ENCODE results near the gene CXXC5. TPM values are rescaled to one million over a fixed set of nuclear protein-coding genes. Genes with fewer than 3 reads are reported as not detected.

CXXC5 gene
- total RNA-seq, 2 experiments from 2014 or later: 1.3 to 2.0 TPM

DNA sequence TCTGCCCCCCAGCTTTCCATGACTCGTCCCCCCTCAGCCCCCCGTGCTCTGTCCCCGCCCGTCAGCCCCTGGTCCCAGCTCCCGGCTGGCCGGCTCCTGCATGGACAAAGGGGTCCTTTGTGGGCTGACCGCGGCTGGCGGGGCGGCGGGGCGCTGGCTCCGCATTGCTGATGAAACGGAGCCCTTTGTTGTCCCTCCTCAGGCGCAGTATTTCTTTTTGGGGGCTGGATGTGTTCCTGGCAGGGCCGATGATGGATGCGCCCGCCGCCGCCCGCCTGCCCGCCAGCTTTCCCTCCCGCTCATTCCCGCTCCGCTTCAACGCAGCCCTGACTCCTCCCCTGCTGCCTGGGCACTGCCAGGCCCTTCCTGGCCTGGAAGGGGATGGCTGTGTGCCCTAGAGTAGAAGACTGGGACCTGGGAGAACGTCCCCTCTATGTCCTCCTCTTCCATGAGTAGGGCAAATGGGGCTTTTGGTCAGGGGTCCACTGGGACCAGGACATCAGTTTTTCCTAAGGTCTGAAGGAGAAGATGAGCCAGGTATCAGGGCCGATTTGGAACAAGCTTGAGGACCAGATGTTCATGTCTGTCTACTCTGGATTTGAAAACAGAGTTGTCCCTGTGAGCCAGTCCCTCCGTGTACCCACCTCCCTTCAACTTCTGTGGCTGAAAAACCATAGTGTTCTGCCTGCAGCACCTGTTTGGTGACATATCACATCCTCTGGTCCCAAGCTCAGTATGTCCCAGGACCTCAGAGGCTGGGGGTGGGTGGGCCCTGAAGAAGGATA, 29.0 kb downstream of the CXXC5 start:
- Mint-ChIP-seq H3K9me3 (no peaks in the 10 kb centered on the region), H3K27me3 (no peaks in the 10 kb centered on the region), H3K27ac (no peak overlapping the region), H3K4me1 (no peaks in the 10 kb centered on the region), H3K36me3 (no peaks in the 10 kb centered on the region), H3K4me3 (no peak overlapping the region)
- DNase-seq: no peak

DNA sequence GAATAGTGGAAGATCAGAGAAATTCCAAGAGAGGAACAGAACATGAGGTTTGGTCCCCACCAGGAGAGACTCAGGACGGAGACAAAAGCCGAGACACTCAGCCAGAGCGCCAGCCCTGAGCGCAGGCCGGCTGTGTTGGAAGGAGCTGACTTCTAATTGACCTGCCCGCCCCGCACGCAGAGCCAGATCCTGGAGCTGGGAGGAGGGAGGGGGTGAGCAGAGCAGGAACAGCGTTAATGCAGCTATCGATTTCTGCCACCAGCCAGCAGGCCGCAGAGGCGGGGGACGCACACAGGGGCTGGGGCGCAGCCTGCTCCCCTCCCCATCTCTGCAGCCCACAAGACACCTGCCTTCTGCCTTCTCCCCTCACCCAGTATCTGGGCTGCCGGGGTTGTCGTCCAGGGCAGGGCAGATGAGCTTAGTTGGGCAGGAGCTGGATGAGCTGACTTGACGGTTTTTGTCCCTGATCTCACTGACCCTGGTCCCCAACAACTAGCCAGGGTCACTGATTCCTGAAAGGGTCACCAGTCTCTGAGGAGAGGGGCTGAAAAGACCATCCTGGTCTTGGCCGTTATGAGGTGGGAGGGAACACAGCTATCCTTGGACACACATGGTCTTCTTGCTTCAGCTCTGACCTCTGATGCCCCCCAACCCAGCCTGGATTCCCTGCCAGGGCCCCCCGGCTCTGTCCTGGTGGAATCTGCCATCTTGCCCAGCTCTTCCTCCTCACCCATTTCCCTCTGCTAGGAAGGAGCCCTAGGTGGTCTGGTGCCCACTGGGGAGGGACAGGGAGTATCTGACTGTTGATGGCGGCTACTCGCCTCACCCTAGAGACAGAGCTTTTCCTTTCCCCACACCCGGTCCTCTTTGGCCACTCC, 29.8 kb downstream of the CXXC5 start:
- no peaks in the 10 kb centered on the region for H3K36me3 Mint-ChIP-seq
- H3K27me3 Mint-ChIP-seq: no peaks in the 10 kb centered on the region
- H3K4me1 Mint-ChIP-seq: no peaks in the 10 kb centered on the region
- no peaks in the 10 kb centered on the region for H3K9me3 Mint-ChIP-seq
- H3K27ac Mint-ChIP-seq: no peak overlapping the region
- H3K4me3 Mint-ChIP-seq: no peak overlapping the region
- no peak for DNase-seq

DNA sequence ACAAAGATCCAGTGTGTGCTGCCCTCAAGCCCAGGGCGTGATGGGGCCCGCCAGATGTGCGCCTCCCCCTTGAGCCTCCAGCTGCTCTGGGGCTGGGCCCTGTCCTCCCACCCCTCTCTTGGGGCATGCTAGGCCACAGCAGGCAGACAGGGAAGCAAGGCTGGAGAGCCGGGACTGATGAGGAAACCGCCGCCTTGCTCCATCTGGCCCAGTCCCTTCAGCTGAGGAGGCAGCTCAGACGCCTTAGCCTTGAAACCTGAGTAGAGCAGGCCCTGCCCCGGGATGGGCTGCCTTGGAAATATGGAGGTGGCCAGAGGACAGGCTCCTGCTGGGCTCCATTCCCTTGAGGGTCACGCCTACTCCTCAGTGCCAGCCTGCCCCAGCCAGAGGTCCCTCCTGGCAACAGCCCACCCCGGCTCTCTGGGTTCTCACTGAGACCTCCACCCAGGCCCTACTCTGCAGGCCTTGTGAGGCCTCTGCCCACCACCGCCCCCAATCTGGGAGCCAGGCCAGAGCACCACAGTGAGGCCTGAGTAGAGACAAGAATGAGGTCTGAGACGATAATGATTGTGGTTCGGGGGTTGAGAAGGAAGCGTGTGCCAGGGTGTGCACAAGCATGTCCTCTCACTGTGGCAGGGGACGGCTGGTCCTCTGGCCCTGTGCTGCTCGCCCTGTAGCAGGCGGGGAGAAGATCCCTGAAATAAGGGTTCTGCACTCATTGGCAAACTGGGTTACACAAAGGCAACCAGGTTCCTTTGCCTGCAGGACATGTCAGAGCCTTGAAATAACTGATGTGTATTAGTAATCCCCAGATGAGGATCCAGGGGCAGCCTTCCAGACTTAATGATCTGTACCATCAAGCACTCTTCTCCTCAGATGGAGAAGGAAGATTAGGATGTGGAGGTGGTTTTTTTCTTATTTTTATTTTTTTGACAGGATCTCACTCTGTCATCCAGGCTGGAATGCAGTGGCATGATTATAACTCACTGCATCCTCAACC, 30.9 kb downstream of the CXXC5 start:
- Mint-ChIP-seq H3K4me3 (no peak overlapping the region), H3K4me1 (peaks cover 2% of the 10 kb centered on the region), H3K36me3 (no peaks in the 10 kb centered on the region), H3K27ac (no peak overlapping the region), H3K27me3 (no peaks in the 10 kb centered on the region), H3K9me3 (no peaks in the 10 kb centered on the region)
- DNase-seq: no peak

DNA sequence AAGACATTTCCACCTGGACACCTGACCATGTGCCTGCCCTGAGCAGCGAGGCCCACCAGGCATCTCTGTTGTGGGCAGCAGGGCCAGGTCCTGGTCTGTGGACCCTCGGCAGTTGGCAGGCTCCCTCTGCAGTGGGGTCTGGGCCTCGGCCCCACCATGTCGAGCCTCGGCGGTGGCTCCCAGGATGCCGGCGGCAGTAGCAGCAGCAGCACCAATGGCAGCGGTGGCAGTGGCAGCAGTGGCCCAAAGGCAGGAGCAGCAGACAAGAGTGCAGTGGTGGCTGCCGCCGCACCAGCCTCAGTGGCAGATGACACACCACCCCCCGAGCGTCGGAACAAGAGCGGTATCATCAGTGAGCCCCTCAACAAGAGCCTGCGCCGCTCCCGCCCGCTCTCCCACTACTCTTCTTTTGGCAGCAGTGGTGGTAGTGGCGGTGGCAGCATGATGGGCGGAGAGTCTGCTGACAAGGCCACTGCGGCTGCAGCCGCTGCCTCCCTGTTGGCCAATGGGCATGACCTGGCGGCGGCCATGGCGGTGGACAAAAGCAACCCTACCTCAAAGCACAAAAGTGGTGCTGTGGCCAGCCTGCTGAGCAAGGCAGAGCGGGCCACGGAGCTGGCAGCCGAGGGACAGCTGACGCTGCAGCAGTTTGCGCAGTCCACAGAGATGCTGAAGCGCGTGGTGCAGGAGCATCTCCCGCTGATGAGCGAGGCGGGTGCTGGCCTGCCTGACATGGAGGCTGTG, 32.4 kb downstream of the CXXC5 start:
- no peaks in the 10 kb centered on the region for H3K36me3 Mint-ChIP-seq
- no peak overlapping the region for H3K4me3 Mint-ChIP-seq
- H3K27me3 Mint-ChIP-seq: no peaks in the 10 kb centered on the region
- no peak for DNase-seq
- H3K27ac Mint-ChIP-seq: no peak overlapping the region
- H3K4me1 Mint-ChIP-seq: peaks cover 8% of the 10 kb centered on the region
- H3K9me3 Mint-ChIP-seq: no peaks in the 10 kb centered on the region

DNA sequence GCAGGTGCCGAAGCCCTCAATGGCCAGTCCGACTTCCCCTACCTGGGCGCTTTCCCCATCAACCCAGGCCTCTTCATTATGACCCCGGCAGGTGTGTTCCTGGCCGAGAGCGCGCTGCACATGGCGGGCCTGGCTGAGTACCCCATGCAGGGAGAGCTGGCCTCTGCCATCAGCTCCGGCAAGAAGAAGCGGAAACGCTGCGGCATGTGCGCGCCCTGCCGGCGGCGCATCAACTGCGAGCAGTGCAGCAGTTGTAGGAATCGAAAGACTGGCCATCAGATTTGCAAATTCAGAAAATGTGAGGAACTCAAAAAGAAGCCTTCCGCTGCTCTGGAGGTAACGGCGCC, 32.9 kb downstream of the CXXC5 start:
- peaks cover 8% of the 10 kb centered on the region for H3K4me1 Mint-ChIP-seq
- H3K27ac Mint-ChIP-seq: no peak overlapping the region
- no peaks in the 10 kb centered on the region for H3K9me3 Mint-ChIP-seq

DNA sequence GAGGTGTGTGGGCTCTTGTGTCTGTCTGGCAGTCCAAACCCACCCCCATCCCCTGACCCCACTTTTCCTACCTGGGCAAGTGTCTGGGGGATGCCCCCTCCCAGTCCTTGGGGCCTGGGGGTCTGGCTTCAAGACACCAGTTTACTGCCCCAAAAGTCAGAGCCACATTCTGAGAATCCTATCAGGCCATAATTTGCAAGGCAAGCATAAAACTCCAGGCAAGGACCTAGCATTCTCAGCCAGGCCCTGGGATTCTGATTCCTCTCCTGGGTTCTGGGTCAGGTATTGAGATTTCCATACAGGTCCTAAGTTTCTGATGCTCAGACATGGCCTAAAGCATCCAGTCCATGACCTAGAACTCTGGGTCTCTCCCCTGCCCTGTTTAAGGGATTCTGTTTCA, 33.3 kb downstream of the CXXC5 start:
- Mint-ChIP-seq H3K4me1 (peaks cover 8% of the 10 kb centered on the region), H3K27ac (no peak overlapping the region), H3K9me3 (no peaks in the 10 kb centered on the region), H3K27me3 (no peaks in the 10 kb centered on the region), H3K4me3 (no peak overlapping the region), H3K36me3 (no peaks in the 10 kb centered on the region)
- no peak for DNase-seq

More for the DNA sequence above, 32.9 kb downstream of the CXXC5 start:
- Mint-ChIP-seq H3K27me3 (no peaks in the 10 kb centered on the region), H3K36me3 (no peaks in the 10 kb centered on the region), H3K4me3 (no peak overlapping the region)
- DNase-seq: no peak

DNA sequence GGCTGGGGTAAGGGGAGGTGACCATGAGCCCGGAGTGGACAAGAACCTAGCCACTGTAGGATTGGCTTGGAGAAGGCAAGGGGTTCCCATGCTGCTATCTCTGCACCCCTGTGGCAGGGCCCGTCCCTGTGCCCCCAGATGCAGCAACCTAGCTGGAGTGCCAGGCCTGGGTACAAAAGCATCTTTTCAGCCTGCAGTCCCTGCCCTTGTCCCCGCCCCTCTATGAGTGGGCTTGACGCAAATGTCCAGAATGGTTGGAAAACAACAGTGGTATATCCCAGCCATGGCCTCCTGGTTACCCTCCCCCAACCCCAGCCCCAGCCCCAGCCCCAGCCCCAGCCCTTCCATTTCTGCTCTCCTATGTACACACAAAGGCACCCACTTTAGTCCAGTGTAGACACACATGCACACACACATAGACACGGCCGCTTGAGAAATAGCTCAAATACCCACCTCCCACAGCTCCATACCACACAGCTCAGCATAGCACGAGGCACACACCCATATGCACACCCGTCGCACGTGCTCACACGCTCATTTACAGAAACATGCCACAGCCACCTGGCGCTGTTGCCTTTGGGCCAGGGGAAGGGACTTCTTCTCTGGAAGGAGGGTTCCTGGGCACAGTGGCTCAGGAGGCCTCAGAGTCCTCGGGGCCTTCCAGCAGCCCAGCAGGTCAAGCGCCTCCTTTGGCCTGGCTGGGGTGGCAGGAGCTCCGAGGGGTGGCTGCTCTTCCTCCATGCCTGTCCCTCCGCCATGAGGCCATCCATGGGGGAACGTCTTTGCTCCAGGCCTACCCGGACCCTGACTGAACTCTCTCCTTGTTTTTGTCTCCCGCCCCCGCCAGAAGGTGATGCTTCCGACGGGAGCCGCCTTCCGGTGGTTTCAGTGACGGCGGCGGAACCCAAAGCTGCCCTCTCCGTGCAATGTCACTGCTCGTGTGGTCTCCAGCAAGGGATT, 34.1 kb downstream of the CXXC5 start:
- Mint-ChIP-seq H3K4me3 (no peak overlapping the region), H3K4me1 (peaks cover 8% of the 10 kb centered on the region), H3K27ac (no peak overlapping the region), H3K9me3 (no peaks in the 10 kb centered on the region), H3K36me3 (no peaks in the 10 kb centered on the region), H3K27me3 (no peaks in the 10 kb centered on the region)
- no peak for DNase-seq

DNA sequence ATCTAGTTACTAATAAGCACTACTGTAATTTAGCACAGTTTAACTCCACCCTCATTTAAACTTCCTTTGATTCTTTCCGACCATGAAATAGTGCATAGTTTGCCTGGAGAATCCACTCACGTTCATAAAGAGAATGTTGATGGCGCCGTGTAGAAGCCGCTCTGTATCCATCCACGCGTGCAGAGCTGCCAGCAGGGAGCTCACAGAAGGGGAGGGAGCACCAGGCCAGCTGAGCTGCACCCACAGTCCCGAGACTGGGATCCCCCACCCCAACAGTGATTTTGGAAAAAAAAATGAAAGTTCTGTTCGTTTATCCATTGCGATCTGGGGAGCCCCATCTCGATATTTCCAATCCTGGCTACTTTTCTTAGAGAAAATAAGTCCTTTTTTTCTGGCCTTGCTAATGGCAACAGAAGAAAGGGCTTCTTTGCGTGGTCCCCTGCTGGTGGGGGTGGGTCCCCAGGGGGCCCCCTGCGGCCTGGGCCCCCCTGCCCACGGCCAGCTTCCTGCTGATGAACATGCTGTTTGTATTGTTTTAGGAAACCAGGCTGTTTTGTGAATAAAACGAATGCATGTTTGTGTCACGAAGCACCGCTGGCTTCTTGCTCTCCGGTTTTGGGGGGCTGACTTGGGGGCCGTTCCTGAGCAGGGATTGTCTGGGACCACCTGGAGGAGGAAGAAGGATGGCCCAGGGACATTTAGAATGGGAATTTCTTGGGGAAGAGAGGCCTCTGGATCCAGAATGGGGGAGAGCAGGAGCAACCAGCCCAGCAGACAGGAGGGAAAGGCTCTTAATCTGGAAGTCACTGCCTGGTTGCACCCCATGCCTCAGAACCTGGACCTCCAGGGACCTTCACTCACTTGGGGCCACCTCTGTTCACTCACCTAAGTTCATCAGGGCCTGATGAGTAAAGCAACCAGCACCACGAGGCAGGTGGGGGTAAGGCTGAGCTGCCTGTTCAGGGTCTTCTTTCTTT, 35.4 kb downstream of the CXXC5 start:
- no peaks in the 10 kb centered on the region for H3K27me3 Mint-ChIP-seq
- H3K4me1 Mint-ChIP-seq: peaks cover 8% of the 10 kb centered on the region
- no peaks in the 10 kb centered on the region for H3K9me3 Mint-ChIP-seq
- no peaks in the 10 kb centered on the region for H3K36me3 Mint-ChIP-seq
- H3K4me3 Mint-ChIP-seq: no peak overlapping the region
- no peak for DNase-seq
- peak overlapping the region; percentile 31 for H3K27ac Mint-ChIP-seq

DNA sequence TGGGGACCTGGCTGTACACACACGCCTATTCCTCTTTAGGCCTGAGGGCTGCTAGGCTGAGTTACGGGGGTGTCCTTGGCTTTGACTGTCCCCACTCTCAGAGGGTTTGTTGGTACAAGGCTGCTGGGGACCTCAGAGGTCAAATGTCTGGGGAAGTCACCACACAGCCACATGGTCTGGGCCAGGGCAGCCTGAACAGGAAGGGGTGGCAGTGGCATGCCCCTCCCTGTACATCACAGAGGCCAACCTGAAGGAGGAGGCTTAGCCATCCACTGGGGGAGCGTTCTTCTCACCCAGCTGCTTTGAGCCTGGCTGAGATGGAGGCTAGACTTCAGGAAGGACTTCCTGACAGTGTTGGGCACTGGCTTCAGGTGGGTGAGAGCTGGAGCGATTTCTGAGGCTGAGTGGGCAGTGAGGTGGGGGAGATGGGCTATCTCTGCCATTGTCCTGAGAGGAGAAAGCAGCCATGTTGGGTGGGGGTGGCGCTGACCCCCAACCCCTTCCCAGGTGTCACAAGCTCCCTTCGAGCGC, 36.3 kb downstream of the CXXC5 start:
- H3K27me3 Mint-ChIP-seq: no peaks in the 10 kb centered on the region
- no peak for DNase-seq
- no peaks in the 10 kb centered on the region for H3K9me3 Mint-ChIP-seq
- H3K4me3 Mint-ChIP-seq: no peak overlapping the region
- no peak overlapping the region for H3K27ac Mint-ChIP-seq
- H3K4me1 Mint-ChIP-seq: peaks cover 8% of the 10 kb centered on the region
- H3K36me3 Mint-ChIP-seq: no peaks in the 10 kb centered on the region

DNA sequence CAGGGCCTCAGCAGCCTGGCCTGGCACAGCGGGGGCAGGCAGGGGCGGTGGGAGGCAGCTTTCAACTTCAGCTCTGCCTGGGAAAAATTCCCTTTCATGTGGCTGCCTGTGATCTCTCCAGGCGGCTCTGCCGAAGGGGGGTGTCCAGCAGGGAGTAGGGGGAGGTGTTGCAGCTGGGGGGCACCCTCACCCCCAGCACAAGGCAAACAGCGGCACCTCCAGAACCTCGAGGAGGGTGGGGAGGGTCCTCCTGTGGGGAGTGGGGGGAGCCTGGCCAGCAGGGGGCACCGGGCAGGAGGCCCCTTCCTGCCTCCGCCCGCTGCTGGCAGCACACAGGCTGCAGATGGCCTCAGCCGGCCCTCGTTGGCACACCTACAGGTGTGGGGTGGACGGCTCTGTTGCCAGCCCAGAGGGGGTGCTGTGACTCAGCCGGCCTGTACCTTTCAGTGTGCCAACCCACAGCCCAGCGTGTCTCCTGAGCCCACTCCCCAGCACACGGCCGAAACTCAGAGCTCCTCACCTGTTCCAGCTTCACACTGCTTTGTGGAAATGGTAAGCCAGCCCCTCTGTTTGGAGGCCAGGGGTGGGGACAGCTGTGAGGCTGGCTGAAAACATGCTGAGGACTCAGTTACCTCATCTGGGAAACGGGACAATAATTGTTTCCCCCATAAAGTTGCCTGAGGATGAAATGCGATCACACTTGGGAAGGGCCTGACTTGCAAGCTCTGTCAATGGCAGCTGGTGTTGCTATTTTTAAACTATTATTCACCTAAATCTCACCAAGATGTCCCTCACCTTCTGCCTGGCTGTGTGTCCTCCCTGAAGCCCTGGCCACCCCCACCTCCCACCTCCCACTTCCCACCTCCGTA, 37.0 kb downstream of the CXXC5 start:
- H3K9me3 Mint-ChIP-seq: no peaks in the 10 kb centered on the region
- no peak overlapping the region for H3K27ac Mint-ChIP-seq
- no peak for DNase-seq
- H3K4me1 Mint-ChIP-seq: peaks cover 8% of the 10 kb centered on the region
- H3K4me3 Mint-ChIP-seq: no peak overlapping the region
- no peaks in the 10 kb centered on the region for H3K36me3 Mint-ChIP-seq
- no peaks in the 10 kb centered on the region for H3K27me3 Mint-ChIP-seq

DNA sequence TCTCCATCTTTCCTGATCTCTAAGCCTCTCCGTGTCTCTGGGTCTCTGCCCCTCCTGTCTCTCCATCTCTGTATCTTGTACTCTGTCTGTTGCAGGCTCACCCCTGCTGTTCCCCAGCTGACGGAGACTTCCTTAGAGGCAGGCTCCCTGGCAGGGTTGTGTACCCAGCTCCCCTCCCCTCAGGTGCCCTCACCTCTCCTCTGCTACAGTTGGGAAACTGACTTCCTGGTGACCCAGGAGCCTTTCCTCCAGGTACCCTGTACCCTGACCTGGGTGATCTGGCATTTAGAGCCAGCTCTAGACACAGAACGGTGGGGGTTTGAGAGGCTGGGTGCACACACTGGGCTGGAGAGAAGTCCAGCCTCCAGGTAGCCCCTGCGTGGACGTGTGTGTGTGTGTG, 37.7 kb downstream of the CXXC5 start:
- DNase-seq: no peak
- Mint-ChIP-seq H3K9me3 (no peaks in the 10 kb centered on the region), H3K36me3 (no peaks in the 10 kb centered on the region), H3K4me1 (peaks cover 8% of the 10 kb centered on the region), H3K27ac (no peak overlapping the region), H3K4me3 (no peak overlapping the region), H3K27me3 (no peaks in the 10 kb centered on the region)

DNA sequence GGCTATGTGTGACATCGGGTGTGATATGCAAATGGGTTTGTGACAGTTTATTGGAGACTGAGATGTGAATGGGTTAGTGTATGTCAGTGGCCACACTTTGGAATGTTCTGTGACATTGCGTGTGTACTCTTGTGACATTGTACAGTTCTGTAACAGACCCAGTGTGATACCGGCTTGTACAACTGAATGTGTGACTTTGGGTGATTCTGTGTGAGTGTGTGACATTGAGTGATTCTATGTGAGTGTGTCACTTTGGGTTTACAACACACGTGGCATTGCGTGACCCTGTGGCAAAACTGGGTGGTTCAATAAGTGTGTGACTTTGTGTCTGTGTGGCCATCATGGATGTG, 38.2 kb downstream of the CXXC5 start:
- H3K4me3 Mint-ChIP-seq: no peak overlapping the region
- H3K27ac Mint-ChIP-seq: no peak overlapping the region
- no peaks in the 10 kb centered on the region for H3K36me3 Mint-ChIP-seq
- no peaks in the 10 kb centered on the region for H3K27me3 Mint-ChIP-seq
- no peaks in the 10 kb centered on the region for H3K9me3 Mint-ChIP-seq
- DNase-seq: no peak
- H3K4me1 Mint-ChIP-seq: peaks cover 8% of the 10 kb centered on the region
